ENCODE measurements around the gene MAP3K13. TPM values are rescaled to one million over a fixed set of nuclear protein-coding genes. Genes with fewer than 3 reads are reported as not detected.

MAP3K13 gene
- total and polyA plus RNA-seq, 2 of the 13 experiments (the other 11 are each of a cell fraction or from before 2014, with no cell fraction given) = 24.2 to 26.5 TPM

DNA sequence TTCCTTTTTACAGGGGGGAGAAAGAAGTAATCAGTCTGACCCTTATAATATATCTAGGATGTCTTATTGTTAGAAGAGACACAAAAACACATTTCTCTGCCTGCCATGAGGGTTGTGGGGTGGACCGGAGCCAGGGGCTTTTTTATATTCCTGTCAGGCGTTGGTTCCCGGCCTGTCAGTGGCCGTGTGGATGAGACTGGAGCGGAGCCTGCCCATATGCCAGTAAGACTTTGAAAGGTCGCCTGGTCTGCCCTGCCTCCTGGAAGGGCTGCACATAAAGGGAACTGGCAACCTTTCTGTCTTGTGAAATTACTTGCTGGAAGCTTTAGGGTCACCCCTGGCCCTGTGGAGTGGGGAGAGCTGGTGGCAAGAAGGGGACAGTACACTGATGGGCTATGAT lies 34.7 kb downstream of the MAP3K13 start:
- Histone ChIP-seq H3K9ac (ENCODE audit: insufficient read depth, low read depth, low read length) (no peak overlapping the region), H2AFZ (ENCODE audit: low read length) (no peak overlapping the region), H3K4me2 (ENCODE audit: low read depth, low read length) (no peak overlapping the region), H3K27ac (ENCODE audit: extremely low read length, insufficient read depth, low read length) (no peak overlapping the region), H3K9me3 (ENCODE audit: low read length) (no peaks in the 10 kb centered on the region), H3K27me3 (ENCODE audit: control insufficient read depth in 1 of 2, insufficient read depth in 2 of 2, low read length in 2 of 2) (no peaks in the 10 kb centered on the region), H3K79me2 (ENCODE audit: insufficient read depth, low read length) (peaks cover 13% of the 10 kb centered on the region), H3K4me1 (ENCODE audit: insufficient read depth, low read length) (no peaks in the 10 kb centered on the region), H3K36me3 (replicated peaks in 1 of 2; ENCODE audit: control insufficient read depth in 1 of 2, insufficient read depth in 2 of 2, low read length in 2 of 2) (no peaks in the 10 kb centered on the region; a peak in 1 of 5 replicates), H4K20me1 (ENCODE audit: insufficient read depth, low read length) (peaks cover 9% of the 10 kb centered on the region; the same call in 1 of the 2 replicates), H3K4me3 (replicated peaks in 1 of 3; ENCODE audit: insufficient read depth in 1 of 3, low read depth in 2 of 3, low read length in 3 of 3) (no peak overlapping the region)
- ChIA-PET POLR2A (no interaction called here), CTCF (ENCODE audit: low intra/inter-chr PET ratio, low total read pairs) (no interaction called here)
- in situ Hi-C loops (cut with HindIII; ENCODE audit: extremely low pct_ligation_motif_present, low pct_unique_long_range_greater_than_20kb) = no loop called here
- FAIRE-seq (no peak), DNase-seq (ENCODE audit: low spot score) (no peak), ATAC-seq (no peak)
- WGBS (ENCODE audit: low lambda C conversion rate) = 97% methylated on average over 6 of the region's 6 CpGs
- intact Hi-C loops (cut with micrococcal nuclease; ENCODE audit: unreplicated experiment) = no loop called here
- no TSS peak for BruUV-seq (replicated peaks)
- TF ChIP-seq, protein P1, sequence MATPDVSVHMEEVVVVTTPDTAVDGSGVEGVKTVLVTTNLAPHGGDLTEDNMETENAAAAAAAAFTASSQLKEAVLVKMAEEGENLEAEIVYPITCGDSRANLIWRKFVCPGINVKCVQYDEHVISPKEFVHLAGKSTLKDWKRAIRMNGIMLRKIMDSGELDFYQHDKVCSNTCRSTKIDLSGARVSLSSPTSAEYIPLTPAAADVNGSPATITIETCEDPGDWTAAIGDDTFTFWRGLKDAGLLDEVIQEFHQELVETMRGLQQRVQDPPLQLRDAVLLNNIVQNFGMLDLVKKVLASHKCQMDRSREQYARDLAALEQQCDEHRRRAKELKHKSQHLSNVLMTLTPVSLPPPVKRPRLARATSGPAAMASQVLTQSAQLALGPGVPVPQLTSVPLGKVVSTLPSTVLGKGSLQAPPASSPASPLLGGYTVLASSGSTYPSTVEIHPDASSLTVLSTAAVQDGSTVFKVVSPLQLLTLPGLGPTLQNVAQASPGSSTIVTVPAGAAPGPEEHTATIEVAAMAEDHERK (CRISPR knock-in tag; IDR thresholded peaks at IDR 0.05; ENCODE audit: low read depth) = no peak
- TF ChIP-seq, protein P2, sequence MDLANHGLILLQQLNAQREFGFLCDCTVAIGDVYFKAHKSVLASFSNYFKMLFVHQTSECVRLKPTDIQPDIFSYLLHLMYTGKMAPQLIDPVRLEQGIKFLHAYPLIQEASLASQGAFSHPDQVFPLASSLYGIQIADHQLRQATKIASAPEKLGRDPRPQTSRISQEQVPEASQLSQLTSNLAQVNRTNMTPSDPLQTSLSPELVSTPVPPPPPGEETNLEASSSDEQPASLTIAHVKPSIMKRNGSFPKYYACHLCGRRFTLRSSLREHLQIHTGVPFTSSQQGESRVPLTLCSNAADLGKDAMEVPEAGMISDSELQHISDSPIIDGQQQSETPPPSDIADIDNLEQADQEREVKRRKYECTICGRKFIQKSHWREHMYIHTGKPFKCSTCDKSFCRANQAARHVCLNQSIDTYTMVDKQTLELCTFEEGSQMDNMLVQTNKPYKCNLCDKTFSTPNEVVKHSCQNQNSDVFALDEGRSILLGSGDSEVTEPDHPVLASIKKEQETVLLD (CRISPR knock-in tag; IDR thresholded peaks at IDR 0.05; ENCODE audit: low read depth) = no peak
- TF ChIP-seq TRIM24 (CRISPR knock-in tag; IDR thresholded peaks at IDR 0.05) = no peak
- TF ChIP-seq RXRA (CRISPR knock-in tag; IDR thresholded peaks at IDR 0.05) = no peak
- TF ChIP-seq ZNF737 (CRISPR knock-in tag; IDR thresholded peaks at IDR 0.05; ENCODE audit: borderline replicate concordance) = no peak
- TF ChIP-seq SRY (CRISPR knock-in tag; IDR thresholded peaks at IDR 0.05) = no peak
- no peak for TF ChIP-seq KDM3A (CRISPR knock-in tag; IDR thresholded peaks at IDR 0.05; ENCODE audit: low read depth)
- TF ChIP-seq, protein P3, sequence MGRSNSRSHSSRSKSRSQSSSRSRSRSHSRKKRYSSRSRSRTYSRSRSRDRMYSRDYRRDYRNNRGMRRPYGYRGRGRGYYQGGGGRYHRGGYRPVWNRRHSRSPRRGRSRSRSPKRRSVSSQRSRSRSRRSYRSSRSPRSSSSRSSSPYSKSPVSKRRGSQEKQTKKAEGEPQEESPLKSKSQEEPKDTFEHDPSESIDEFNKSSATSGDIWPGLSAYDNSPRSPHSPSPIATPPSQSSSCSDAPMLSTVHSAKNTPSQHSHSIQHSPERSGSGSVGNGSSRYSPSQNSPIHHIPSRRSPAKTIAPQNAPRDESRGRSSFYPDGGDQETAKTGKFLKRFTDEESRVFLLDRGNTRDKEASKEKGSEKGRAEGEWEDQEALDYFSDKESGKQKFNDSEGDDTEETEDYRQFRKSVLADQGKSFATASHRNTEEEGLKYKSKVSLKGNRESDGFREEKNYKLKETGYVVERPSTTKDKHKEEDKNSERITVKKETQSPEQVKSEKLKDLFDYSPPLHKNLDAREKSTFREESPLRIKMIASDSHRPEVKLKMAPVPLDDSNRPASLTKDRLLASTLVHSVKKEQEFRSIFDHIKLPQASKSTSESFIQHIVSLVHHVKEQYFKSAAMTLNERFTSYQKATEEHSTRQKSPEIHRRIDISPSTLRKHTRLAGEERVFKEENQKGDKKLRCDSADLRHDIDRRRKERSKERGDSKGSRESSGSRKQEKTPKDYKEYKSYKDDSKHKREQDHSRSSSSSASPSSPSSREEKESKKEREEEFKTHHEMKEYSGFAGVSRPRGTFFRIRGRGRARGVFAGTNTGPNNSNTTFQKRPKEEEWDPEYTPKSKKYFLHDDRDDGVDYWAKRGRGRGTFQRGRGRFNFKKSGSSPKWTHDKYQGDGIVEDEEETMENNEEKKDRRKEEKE (IDR thresholded peaks at IDR 0.05) = no peak
- TF ChIP-seq, protein P4, sequence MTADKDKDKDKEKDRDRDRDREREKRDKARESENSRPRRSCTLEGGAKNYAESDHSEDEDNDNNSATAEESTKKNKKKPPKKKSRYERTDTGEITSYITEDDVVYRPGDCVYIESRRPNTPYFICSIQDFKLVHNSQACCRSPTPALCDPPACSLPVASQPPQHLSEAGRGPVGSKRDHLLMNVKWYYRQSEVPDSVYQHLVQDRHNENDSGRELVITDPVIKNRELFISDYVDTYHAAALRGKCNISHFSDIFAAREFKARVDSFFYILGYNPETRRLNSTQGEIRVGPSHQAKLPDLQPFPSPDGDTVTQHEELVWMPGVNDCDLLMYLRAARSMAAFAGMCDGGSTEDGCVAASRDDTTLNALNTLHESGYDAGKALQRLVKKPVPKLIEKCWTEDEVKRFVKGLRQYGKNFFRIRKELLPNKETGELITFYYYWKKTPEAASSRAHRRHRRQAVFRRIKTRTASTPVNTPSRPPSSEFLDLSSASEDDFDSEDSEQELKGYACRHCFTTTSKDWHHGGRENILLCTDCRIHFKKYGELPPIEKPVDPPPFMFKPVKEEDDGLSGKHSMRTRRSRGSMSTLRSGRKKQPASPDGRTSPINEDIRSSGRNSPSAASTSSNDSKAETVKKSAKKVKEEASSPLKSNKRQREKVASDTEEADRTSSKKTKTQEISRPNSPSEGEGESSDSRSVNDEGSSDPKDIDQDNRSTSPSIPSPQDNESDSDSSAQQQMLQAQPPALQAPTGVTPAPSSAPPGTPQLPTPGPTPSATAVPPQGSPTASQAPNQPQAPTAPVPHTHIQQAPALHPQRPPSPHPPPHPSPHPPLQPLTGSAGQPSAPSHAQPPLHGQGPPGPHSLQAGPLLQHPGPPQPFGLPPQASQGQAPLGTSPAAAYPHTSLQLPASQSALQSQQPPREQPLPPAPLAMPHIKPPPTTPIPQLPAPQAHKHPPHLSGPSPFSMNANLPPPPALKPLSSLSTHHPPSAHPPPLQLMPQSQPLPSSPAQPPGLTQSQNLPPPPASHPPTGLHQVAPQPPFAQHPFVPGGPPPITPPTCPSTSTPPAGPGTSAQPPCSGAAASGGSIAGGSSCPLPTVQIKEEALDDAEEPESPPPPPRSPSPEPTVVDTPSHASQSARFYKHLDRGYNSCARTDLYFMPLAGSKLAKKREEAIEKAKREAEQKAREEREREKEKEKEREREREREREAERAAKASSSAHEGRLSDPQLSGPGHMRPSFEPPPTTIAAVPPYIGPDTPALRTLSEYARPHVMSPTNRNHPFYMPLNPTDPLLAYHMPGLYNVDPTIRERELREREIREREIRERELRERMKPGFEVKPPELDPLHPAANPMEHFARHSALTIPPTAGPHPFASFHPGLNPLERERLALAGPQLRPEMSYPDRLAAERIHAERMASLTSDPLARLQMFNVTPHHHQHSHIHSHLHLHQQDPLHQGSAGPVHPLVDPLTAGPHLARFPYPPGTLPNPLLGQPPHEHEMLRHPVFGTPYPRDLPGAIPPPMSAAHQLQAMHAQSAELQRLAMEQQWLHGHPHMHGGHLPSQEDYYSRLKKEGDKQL (CRISPR knock-in tag; IDR thresholded peaks at IDR 0.05; ENCODE audit: low read depth) = no peak
- TF ChIP-seq ZNF879 (CRISPR knock-in tag; IDR thresholded peaks at IDR 0.05) = no peak
- TF ChIP-seq, protein P5, sequence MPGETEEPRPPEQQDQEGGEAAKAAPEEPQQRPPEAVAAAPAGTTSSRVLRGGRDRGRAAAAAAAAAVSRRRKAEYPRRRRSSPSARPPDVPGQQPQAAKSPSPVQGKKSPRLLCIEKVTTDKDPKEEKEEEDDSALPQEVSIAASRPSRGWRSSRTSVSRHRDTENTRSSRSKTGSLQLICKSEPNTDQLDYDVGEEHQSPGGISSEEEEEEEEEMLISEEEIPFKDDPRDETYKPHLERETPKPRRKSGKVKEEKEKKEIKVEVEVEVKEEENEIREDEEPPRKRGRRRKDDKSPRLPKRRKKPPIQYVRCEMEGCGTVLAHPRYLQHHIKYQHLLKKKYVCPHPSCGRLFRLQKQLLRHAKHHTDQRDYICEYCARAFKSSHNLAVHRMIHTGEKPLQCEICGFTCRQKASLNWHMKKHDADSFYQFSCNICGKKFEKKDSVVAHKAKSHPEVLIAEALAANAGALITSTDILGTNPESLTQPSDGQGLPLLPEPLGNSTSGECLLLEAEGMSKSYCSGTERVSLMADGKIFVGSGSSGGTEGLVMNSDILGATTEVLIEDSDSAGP (CRISPR knock-in tag; IDR thresholded peaks at IDR 0.05; ENCODE audit: borderline replicate concordance) = no peak
- TF ChIP-seq SIN3A (IDR thresholded peaks at IDR 0.05; ENCODE audit: borderline replicate concordance, low read depth, low read length) = no peak

Measured in HepG2 (cell line).